GM13977 (cell line): ENCODE results near the gene B4GALNT1.
A peak's percentile ranks its signal among the peaks of the same experiment; 100 is the strongest.

ENCODE experiments used
- DNase-seq: peaks from one replicate; pipeline ENCODE4 v3.0.0; 2012; ENCODE audit warnings: low spot score
- in situ Hi-C: fragments of 300-500 bp; cut with MboI; formaldehyde crosslinking; loops from one replicate; pipeline ENCODE4 v1.12.0; 2022; ENCODE audit warnings: low sequenced_read_pairs, low pct_unique_long_range_greater_than_20kb, mixed read lengths, inconsistent platforms; ENCODE audit not compliant: unreplicated experiment
- TF ChIP-seq, protein P1 (sequence below): IDR thresholded peaks from 2 replicates; pipeline ENCODE4 v1.5.1; 2012; ENCODE audit warnings: mild to moderate bottlenecking, control low read depth; ENCODE audit not compliant: insufficient read depth; ENCODE audit errors: extremely low read depth, missing control alignments

B4GALNT1 gene

DNA sequence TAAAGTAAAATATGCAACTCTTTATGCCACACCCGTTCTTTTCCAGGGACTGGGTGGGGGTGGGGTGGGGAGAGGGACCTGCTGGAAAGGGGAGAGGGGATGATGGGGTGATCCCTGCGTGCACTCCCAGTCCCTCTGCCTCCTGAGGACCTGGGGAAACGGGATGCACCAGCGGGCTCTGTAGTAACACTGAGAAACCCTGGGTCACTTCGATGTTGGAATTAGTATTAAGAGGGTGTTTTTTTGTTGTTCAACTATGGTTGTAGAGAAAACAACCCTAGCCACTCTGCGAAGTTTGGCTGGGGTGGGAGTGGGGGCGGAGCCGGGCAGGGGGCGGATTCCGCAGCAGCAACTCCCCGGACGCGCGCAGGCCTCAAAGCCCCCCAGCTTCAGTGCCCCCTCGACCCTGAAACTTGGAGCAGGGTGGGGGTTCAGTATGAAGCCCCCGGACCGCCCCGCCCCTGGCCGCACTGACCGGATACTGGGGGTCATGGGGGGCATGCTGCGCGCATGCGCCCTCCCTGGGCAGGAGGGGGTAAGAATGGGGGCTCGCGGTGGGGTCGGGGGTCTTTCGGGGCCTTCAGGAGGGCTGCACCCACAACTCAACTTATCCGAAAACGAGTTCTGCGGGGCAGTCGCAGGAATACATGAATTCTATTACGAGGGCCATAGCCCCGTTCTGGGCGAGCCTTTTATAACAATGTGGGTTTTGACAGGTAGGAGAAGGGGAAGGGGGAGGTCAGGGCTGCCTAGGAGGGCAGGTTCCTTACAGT lies 23.0 kb downstream of the B4GALNT1 start:
- TF ChIP-seq, protein P1, sequence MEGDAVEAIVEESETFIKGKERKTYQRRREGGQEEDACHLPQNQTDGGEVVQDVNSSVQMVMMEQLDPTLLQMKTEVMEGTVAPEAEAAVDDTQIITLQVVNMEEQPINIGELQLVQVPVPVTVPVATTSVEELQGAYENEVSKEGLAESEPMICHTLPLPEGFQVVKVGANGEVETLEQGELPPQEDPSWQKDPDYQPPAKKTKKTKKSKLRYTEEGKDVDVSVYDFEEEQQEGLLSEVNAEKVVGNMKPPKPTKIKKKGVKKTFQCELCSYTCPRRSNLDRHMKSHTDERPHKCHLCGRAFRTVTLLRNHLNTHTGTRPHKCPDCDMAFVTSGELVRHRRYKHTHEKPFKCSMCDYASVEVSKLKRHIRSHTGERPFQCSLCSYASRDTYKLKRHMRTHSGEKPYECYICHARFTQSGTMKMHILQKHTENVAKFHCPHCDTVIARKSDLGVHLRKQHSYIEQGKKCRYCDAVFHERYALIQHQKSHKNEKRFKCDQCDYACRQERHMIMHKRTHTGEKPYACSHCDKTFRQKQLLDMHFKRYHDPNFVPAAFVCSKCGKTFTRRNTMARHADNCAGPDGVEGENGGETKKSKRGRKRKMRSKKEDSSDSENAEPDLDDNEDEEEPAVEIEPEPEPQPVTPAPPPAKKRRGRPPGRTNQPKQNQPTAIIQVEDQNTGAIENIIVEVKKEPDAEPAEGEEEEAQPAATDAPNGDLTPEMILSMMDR, result no peak
- DNase-seq, result peak; percentile 10
- in situ Hi-C loops, result no loop called here

DNA sequence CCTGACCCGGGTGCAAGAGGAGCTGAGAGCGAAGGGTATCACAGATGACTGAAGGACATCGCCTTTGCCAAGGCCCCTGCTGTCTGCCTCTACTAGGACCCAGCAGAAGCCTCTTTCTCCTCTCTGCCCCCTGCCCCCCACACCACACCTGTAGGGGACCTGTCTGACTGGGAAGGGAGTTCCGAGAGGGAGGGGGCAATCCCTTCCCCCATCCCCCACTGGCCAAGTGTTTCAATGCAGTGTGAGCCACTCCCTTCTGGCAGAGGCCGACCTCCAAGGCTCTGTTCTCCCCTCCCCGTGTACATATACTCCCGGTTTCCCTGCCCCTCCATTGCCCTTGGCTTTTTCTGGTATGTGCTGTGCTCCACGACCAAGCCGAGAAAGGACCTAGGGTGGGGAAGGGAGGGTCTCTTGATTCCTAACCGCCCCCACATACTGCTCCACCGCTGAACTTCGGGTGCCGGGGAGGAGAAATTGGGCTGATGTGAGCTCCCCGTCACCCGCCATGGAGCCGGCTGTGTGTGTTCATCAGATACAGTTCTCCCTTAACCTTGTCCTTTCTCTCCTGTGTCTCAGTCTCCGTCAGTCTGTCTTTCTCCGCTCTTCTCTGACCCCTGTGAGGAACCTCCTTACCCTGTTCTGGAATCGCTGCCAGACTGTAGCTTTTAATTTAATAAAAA lies 23.8 kb downstream of the B4GALNT1 start:
- TF ChIP-seq, protein P1, result no peak
- in situ Hi-C loops, result no loop called here
- peak; percentile 16 for DNase-seq

DNA sequence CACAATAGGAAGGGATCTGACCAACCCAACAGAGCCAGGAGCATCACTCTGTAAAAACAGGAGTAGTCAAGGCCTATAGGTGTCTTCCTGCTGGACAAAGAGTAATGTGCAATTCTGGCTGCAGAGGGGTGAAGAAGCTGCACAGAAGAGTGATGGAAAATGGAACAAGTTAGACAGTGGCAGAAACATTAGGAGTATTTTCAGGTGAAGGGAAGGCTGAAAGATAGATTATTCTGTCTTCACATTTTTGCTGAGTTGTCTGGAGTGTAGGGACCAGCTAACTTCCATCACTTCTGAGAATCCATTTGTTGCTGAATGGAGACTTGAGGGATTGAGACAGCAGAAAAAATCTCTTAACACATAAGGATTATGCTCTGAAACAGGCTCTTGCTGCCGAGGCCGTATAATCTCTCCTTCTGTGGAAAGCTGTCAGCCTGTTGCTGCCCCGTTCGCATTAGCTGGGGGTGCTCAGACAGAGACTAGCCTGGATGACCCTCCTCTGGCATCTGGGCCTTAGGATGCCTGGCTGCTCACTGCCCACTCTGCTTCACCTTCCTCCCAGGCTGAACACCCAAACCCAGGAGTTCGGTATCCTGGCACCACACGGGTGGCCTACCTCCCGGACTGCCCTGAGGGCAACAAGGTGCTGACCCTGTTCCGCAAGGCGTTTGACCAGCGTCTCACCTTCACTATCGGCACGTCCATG lies 24.9 kb downstream of the B4GALNT1 start:
- TF ChIP-seq, protein P1, result no peak
- in situ Hi-C loops, result no loop called here
- peak; percentile 7 for DNase-seq

DNA sequence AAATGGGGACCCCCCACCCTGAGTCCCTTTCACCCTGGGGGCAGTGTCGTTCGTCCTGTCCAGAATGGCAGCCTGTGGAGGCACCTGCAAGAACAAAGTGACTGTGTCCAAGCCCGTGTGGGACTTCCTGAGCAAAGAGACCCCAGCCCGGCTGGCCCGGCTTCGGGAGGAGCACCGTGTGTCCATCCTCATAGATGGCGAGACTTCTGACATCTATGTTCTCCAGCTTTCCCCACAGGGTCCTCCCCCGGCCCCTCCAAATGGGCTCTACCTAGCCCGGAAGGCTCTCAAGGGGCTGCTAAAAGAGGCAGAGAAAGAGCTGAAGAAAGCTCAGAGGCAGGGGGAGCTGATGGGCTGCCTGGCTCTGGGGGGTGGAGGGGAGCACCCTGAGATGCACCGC lies 26.2 kb downstream of the B4GALNT1 start:
- in situ Hi-C loops, result no loop called here
- DNase-seq, result no peak
- TF ChIP-seq, protein P1, result no peak

DNA sequence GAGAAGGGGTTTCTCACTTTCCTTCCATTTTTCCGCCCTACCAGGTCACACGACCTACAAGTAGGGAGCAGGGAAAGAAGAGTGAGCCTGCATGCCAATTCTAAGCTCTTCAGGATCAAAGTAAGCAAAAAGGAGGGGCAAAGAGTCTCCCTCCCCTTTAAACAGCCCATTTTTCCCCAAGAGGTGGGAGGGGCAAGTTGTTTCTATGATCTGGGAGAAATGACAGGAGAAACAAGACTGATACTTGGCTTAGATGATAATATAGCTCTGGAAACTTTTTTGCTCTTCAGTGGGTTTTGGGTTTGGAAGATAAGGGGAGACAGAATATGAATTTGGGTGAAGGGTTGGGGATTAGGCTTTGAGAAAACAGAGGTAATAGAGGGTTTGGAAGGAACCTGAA lies 26.6 kb downstream of the B4GALNT1 start:
- TF ChIP-seq, protein P1, result no peak
- DNase-seq, result no peak
- in situ Hi-C loops, result no loop called here

DNA sequence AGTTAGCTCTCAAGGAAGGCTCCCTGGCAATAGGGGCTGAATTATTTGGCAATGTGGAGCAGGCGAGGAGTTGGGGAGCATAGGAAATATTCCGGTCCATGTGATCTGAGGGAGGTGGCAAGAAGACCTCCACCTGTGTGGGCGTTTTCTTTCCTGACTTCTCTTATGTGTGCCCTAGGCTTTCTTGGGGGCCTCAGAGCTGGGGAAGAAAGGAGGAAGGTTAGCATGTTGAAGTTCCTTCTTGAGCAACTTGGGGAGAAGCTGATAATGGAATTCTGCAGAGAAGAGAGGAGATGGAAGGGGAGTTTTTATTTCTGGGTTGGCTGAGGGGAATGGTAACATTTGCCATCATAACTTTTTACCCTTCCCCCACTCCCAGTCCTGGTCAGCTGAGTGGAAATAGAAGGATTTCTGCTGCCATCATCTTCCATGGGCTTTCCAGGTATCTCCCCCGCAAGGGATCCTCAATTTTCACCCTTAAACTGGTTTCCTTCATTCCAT lies 27.1 kb downstream of the B4GALNT1 start:
- TF ChIP-seq, protein P1, result no peak
- DNase-seq, result no peak
- in situ Hi-C loops, result no loop called here
